Tibial nerve (tissue), 4 donors: ENCODE data around the gene DENND2A. TPM values are rescaled to one million over a fixed set of nuclear protein-coding genes. Genes with fewer than 3 reads are reported as not detected.

Source experiments
- DNase-seq, 2 donors: peaks; one replicate each; pipeline ENCODE4 v3.0.0-alpha.2; 2019; ENCODE audit warnings: low spot score in 2 of 2
- H3K27ac ChIP-seq, 4 donors: fragments of 200-600 bp; sonication (generic) in 3 of 4; one replicate each; pipeline ENCODE4 v1.5.1; 2017 to 2019; ENCODE audit warnings: mild to moderate bottlenecking in 1 of 4
- H3K27me3 ChIP-seq, 2 donors: fragments of 200-600 bp; sonication (generic) in 1 of 2; one replicate each; pipeline versions ENCODE4 v1.5.1 to v1.6.0; 2017 to 2019
- H3K36me3 ChIP-seq, 3 donors: fragments of 200-600 bp; sonication (generic); one replicate each; pipeline ENCODE4 v1.5.1; 2018 to 2019
- H3K4me1 ChIP-seq, 4 donors: fragments of 200-600 bp; sonication (generic) in 3 of 4; one replicate each; pipeline ENCODE4 v1.5.1; 2017 to 2019
- H3K4me3 ChIP-seq, 4 donors: fragments of 200-600 bp; sonication (generic) in 3 of 4; one replicate each; pipeline ENCODE4 v1.5.1; 2017 to 2019; ENCODE audit warnings: mild to moderate bottlenecking in 1 of 4, moderate library complexity in 1 of 4
- H3K9me3 ChIP-seq, 4 donors: fragments of 200-600 bp; sonication (generic) in 3 of 4; one replicate each; pipeline ENCODE4 v1.5.1; 2017 to 2019
- EP300 ChIP-seq, 2 donors: sonication (generic); formaldehyde crosslinking; IDR thresholded peaks; one replicate each; pipeline ENCODE4 v1.6.1; 2017; ENCODE audit warnings: antibody characterized with exemption in 2 of 2, mild to moderate bottlenecking in 1 of 2
- POLR2A ChIP-seq, 2 donors: fragments of 450-650 bp; IDR thresholded peaks; one replicate each; pipeline ENCODE4 v1.6.1; 2017; ENCODE audit warnings: antibody characterized with exemption in 2 of 2, mild to moderate bottlenecking in 2 of 2, moderate library complexity in 2 of 2
- WGBS, 2 donors: methylation state at CpG; one replicate each; pipeline ENCODE4 v1.1.5; 2018; 5-methylcytosine and 5-hydroxymethylcytosine counted together
- total RNA-seq, 4 donors: library from RNA; depleted of rRNA; stranded (reverse); fragments of >200 nt; gene quantifications; one replicate each; pipeline ENCODE4 v1.1.0, GENCODE V29; 2016
- TF ChIP-seq, protein P1 (sequence below), 5 experiments: fragments of 200-600 bp in 3 of 5; fragments of 450-650 bp in 2 of 5; sonication (generic) in 3 of 5; IDR thresholded peaks; one replicate each; pipeline ENCODE4 v1.5.1; 2016 to 2019; ENCODE audit warnings: antibody characterized with exemption in 5 of 5, mild to moderate bottlenecking in 3 of 5, moderate library complexity in 2 of 5

DENND2A gene
- total RNA-seq, 4 donors from 2014 or later = 18.3 to 28.0 (median 24.2) TPM

DNA sequence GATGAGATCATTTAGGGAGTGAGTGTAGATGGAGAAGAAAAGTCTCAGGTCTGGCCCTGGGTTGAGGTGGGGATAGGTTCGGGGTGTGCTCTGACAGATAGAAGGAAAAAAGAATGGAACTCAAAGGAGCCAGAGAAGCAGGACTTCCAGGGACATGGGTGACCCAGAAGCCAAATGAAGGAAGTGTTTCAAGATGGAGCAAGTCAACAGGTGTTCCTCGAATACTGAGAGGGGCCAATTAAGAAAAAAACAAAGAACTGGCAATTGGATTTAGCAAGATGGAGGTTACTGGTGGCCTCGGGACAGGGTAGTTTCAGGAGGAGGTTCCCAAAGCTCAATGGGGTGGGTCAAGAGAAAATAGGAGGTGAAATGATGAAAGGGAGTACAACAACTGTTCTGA lies 40.3 kb downstream of the DENND2A start:
- TF ChIP-seq POLR2A (IDR thresholded peaks at IDR 0.05) (no peak), EP300 (IDR thresholded peaks at IDR 0.05) (no peak)
- TF ChIP-seq, protein P1, sequence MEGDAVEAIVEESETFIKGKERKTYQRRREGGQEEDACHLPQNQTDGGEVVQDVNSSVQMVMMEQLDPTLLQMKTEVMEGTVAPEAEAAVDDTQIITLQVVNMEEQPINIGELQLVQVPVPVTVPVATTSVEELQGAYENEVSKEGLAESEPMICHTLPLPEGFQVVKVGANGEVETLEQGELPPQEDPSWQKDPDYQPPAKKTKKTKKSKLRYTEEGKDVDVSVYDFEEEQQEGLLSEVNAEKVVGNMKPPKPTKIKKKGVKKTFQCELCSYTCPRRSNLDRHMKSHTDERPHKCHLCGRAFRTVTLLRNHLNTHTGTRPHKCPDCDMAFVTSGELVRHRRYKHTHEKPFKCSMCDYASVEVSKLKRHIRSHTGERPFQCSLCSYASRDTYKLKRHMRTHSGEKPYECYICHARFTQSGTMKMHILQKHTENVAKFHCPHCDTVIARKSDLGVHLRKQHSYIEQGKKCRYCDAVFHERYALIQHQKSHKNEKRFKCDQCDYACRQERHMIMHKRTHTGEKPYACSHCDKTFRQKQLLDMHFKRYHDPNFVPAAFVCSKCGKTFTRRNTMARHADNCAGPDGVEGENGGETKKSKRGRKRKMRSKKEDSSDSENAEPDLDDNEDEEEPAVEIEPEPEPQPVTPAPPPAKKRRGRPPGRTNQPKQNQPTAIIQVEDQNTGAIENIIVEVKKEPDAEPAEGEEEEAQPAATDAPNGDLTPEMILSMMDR (IDR thresholded peaks at IDR 0.05) = no peak
- H3K36me3 ChIP-seq = peaks cover 0 to 15% (median 0%) of the 10 kb centered on the region in 3 donors
- H3K27me3 ChIP-seq = no peaks in the 10 kb centered on the region
- H3K27ac ChIP-seq = no peak overlapping the region
- H3K4me3 ChIP-seq = no peak overlapping the region
- no peaks in the 10 kb centered on the region for H3K9me3 ChIP-seq
- DNase-seq = no peak
- H3K4me1 ChIP-seq = peaks cover 0 to 39% (median 4%) of the 10 kb centered on the region in 4 donors
- 86 to 92% methylated on average over 3 of the region's 3 CpGs for WGBS, 2 donors

DNA sequence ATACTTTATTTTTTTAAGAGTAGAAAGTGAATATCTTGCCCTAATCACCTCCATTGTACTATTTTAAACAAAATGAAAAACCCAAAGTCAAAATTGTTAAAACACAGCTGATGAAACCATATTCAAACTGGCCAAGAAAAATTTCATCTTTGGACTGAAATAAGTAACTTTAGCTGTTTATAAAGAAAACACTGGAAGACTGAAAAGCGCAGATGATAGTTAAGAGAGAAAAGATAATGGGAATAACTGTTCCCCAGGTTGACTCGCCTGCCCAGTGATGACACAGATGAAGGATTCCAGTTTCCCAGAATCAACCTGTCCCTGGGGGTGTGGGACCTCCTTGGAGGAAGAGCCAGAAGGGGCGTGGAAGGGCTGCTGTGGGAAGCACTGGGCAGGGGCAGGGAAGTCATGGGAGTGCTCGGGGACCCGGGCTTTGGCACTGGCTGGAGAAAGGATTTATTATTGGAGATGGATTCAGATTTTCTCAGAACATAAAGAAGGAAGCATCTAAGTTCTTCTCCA lies 43.1 kb downstream of the DENND2A start:
- TF ChIP-seq EP300 (IDR thresholded peaks at IDR 0.05) (no peak), POLR2A (IDR thresholded peaks at IDR 0.05) (no peak)
- TF ChIP-seq, protein P1 (IDR thresholded peaks at IDR 0.05) = no peak
- peak overlapping the region in 2 of 4 donors; percentile 22 to 67 for H3K27ac ChIP-seq
- H3K4me1 ChIP-seq = peaks cover 0 to 33% (median 4%) of the 10 kb centered on the region in 4 donors
- H3K36me3 ChIP-seq = peaks cover 0 to 15% (median 0%) of the 10 kb centered on the region in 3 donors
- no peak for DNase-seq
- H3K9me3 ChIP-seq = no peaks in the 10 kb centered on the region
- H3K27me3 ChIP-seq = no peaks in the 10 kb centered on the region
- 50 to 51% methylated on average over 5 of the region's 5 CpGs for WGBS, 2 donors
- H3K4me3 ChIP-seq = no peak overlapping the region

DNA sequence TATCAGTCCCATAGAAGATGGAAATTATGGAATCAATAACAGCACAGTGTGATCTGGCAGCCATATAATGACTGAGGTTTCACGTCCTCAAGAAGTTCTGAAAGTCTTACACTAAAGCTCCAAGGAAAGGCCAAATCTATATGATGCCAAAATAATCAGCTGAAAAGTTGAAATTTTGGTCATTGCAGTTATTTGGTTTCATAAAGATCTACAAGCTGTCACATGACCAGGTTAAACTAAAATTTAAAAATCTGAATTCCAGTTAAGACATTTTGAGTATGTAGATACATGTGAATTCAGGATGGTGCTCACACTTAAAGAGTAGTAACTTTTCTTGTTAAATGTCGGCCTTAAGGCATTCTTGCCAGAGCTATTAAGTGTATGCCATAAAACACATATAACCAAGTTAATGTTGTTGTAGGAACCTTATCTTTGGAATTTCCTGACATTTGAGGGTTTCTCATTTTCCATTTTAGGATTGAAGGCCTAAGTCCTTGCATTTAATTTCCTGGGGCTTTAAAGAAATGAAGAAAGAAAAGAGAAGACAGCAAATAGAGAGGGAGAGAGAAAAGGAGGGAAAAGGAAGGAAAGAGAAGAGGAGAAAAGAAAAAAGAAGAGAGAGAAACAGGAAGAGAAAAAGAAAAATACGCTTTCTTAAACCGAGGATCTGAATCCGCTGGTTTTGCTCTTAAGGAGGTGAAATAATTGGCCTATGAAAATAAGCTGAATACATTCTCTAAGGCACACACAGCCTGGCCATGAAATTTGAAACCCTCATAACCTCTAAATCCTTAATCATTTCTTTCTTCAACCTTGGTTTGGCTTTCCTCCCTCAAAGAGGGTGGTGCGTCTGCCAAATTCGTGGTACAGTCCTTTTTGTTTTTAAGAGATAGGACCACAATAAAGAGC lies 43.8 kb downstream of the DENND2A start:
- 54 to 56% methylated on average over 7 of the region's 7 CpGs for WGBS, 2 donors
- peaks cover 0 to 27% (median 4%) of the 10 kb centered on the region in 4 donors for H3K4me1 ChIP-seq
- H3K27me3 ChIP-seq = no peaks in the 10 kb centered on the region

DNA sequence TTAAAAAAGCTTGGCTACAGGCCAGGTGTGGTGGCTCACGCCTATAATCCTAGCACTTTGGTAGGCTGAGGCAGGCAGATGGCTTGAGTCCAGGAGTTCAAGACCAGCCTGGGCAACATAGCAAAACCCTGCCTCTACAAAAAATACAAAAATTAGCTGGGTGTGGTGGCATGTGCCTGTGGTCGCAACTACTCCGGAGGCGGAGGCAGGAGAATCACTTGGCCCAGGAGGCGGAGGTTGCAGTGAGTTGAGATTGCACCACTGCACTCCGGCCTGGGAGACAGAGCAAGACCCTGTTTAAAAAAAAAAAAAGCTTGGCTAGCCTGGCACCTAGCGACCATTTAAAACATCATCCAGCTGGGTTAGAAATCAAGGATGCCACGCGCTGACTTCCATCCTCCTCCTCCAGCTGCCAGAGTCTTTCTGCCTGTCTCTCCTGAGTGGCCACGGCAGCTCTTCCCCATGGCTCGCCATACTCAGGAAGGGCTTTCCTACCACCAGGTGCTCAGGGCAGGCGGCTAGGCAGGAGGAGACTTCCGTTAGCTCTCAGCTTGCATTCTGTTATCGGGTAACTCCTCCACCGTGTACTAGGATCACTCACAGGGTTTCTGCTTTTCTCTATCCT lies 45.0 kb downstream of the DENND2A start:
- Histone ChIP-seq H3K9me3 (no peaks in the 10 kb centered on the region), H3K36me3 (no peaks in the 10 kb centered on the region), H3K4me1 (peaks cover 0 to 27% (median 4%) of the 10 kb centered on the region in 4 donors), H3K27ac (peak overlapping the region in 1 of 4 donors; percentile 67), H3K4me3 (no peak overlapping the region), H3K27me3 (no peaks in the 10 kb centered on the region)
- no peak for DNase-seq
- TF ChIP-seq POLR2A (IDR thresholded peaks at IDR 0.05) = no peak
- no peak for TF ChIP-seq EP300 (IDR thresholded peaks at IDR 0.05)
- TF ChIP-seq, protein P1 (IDR thresholded peaks at IDR 0.05) = no peak
- WGBS, 2 donors = 83 to 85% methylated on average over 15 of the region's 15 CpGs

More for the DNA sequence above, 43.8 kb downstream of the DENND2A start:
- TF ChIP-seq EP300 (IDR thresholded peaks at IDR 0.05) (no peak), POLR2A (IDR thresholded peaks at IDR 0.05) (no peak)
- TF ChIP-seq, protein P1 (IDR thresholded peaks at IDR 0.05) = no peak
- no peaks in the 10 kb centered on the region for H3K9me3 ChIP-seq
- peaks cover 0 to 10% (median 0%) of the 10 kb centered on the region in 3 donors for H3K36me3 ChIP-seq
- peak overlapping the region in 2 of 4 donors; percentile 22 to 67 for H3K27ac ChIP-seq
- no peak overlapping the region for H3K4me3 ChIP-seq
- DNase-seq = no peak
